Fibroblast of skin of scalp (primary cell): ENCODE results near the gene MADD.

Source experiments
- DNase-seq: peaks from one replicate; pipeline ENCODE4 v3.0.0-alpha.2; 2013

Gene MADD

DNA sequence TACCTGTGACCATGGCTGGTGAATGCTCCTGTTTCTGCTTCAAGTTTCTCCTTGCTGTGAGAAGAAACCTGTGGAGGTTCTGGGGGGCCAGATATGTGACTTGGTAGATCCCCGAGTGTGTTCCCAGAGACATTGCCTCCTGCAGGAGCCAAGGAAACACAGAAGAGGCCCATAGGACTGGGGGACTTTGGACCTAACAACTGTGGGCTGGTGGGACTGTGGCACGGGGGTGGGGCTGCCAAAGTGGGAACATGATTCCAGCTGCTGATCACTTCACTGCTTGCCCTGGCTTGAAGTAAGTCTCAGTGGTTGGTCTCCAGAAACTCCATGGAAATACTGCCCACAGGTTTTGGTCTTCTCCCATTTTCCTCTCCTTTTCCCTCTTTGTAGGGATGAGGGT lies 16.3 kb upstream of the MADD start:
- no peak for DNase-seq

DNA sequence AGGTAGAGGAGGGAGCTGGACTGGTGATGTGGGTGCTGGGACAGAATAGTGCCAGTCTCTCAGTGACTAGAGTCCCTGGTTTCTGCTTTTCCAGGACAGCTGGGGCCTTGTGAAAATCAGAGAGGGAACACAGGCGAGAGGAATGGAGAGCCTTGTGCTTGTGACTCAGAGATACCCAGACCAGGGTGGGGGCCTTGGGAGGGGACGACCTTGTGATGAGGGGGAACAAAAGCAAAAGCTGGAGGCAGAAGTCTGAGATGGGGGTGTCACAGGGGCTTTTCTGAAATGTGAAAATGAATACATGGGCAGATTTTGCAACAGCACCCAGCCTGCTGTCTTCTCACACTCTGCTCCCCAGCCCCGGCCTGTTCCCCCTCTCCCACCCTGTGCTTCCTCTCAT lies 15.5 kb upstream of the MADD start:
- no peak for DNase-seq

DNA sequence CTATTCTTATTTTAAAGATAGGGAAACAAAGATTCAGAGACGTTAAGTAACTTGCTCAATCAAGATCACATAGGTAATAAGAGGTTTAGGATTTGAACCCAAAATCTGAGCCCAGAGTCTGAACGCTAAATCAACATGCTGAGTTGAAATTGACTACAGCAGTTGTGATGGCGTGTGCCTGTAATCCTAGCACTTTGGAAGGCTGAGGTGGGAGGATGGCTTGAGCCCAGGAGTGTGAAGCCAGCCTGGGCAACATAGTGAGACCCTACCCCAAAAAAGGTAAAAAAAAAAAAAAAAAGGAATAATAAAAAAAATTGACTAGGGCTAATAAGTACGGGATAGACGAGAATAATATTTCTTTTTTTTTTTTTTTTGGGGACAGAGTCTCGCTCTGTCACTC lies 13.6 kb upstream of the MADD start:
- DNase-seq = no peak

DNA sequence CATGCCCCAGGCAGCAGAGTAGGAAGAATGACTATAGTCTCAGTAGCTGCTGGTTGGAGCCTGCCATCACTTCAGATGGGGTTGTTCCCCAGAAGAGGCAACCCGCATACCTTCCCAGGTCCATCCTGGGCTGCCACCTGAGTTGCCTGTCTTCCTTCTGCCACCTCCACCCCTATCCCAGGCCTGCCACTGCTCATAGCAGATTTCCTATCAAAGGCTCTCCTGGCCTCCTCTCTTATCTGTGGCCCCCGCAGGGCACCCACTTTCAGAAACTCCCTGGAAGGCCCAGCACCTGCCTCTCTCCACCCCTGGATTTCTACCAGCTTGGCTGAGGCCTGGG lies 12.8 kb upstream of the MADD start:
- DNase-seq = no peak

DNA sequence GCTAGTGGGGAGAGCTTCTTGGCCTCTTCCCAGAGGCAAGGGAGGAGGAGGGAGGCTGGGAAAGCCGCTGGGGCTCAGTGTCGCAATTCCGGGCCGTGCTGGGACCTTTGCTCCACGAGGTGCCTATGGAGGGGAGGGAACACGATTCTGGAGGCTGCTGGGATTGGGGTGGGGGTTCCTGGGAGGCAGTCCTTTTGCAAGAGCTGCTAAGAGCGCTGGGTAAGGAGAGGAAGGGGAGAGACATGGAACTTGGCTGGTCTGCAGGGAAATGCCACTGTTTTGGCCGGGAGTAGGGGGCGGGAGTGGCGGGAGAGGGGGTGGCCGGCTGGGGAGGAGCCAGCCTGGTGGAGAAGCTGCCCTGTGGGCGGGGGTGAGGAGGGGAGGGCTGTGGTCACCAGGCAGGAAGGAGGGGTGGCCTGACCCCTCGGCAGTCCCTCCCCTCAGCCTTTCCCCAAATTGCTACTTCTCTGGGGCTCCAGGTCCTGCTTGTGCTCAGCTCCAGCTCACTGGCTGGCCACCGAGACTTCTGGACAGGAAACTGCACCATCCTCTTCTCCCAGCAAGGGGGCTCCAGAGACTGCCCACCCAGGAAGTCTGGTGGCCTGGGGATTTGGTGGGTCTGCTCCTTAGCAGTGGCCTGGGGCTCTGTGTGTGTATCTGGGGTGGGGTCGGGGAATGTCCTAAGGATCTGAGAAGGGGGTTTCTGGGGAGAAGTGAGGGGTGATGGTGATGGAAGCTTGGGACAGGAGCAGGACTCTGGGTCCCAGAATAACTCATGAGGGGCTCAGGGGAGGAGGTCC lies 12.2 kb upstream of the MADD start, which contains the start of gene NR1H3:
Gene NR1H3 (plus strand): TSS at position 480 of the 800 bp plus-strand sequence. CDS start 1,221 bp downstream, outside the sequence.
- DNase-seq = peak; percentile 55

DNA sequence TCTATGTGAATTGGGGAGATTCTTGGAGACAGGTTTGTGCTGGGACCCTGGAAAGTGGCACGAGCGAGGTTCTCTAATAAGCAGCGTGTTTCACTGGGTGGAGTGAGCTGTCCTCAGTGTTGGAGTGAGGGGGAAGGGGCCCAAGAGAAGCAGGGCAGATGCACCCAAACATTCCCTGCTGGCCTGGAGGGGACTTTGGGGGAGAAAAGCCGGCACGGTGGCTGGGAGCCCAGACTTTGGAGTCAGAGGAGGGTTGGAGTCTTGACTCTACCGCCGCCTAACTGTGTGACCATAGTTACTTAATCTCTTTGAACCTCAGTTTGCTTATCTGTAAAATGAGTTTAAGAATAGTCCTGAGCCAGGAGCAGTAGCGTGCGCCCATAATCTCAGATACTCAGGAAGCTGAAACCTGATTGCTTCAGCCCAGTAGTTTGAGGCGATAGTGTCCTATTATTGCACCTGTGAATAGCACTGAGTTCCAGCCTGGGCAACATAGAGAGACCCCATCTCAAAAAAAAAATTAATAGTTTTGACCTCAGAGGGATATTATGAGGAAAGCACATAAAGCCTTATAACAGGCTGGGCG lies 11.5 kb upstream of the MADD start:
- DNase-seq = no peak

DNA sequence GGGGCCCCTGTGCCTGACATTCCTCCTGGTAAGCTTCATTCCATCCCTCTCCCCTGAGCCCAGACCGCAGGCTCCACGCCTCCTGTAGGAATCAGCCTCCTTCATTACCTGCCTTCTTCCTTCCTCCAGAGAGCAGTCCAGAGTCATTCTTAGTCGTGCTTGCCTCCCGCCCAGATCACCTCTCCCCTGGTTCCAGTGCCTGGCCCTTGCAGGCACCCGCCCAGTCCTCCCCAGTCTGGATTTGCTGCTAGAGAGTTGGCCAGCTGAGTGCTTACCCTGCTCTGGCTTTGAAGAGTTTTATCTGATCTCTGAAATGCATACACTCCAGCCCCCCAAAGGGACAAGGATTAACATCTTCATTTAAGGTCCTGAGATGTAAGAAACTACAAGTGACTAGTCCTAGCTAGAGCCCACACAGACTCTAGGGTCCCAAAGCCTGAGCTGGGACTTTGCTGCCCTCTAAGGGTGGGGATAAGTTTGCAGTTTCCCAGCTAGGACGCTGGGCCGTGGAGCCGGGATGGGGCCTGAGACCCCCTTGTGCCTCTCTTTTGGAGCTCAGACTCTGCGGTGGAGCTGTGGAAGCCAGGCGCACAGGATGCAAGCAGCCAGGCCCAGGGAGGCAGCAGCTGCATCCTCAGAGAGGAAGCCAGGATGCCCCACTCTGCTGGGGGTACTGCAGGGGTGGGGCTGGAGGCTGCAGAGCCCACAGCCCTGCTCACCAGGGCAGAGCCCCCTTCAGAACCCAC lies 10.5 kb upstream of the MADD start:
- peak; percentile 42 for DNase-seq

DNA sequence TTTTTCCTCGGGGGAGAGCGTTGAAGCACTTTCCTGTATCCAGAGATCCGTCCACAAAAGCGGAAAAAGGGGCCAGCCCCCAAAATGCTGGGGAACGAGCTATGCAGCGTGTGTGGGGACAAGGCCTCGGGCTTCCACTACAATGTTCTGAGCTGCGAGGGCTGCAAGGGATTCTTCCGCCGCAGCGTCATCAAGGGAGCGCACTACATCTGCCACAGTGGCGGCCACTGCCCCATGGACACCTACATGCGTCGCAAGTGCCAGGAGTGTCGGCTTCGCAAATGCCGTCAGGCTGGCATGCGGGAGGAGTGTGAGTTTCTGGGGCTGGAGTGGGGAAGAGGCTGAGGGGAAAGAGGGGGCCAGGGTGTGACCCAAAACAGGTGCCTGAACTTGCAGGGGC lies 9.6 kb upstream of the MADD start:
- no peak for DNase-seq

DNA sequence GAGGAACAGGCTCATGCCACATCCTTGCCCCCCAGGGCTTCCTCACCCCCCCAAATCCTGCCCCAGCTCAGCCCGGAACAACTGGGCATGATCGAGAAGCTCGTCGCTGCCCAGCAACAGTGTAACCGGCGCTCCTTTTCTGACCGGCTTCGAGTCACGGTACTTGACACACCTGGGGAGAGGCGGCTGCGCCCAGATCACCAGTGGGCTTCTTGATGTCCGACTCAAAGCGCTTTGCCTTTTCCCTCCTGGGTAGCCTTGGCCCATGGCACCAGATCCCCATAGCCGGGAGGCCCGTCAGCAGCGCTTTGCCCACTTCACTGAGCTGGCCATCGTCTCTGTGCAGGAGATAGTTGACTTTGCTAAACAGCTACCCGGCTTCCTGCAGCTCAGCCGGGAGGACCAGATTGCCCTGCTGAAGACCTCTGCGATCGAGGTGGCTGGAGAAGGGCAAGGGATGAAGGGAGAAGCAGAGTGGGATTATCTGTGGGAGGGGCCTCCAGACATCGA lies 8.6 kb upstream of the MADD start:
- DNase-seq = no peak

DNA sequence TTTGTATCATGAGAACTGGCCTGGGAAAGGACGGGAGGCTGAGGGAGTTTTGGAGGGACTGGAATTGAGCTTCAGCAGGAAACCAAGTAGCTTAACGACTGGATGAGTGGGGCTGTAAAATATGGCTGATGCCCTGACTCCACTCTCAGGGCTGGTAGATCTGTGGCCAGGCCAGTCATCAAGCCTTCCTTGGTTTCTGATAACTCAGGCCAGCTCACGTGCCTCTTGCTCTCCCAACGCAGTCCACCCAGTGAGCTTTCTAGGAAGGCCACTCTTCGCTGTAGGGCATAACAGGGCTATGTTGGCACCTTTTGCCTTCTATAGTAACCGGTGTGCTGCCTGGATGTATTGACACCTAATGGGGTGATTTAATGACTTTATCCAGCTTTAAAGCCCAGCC lies 5.8 kb upstream of the MADD start:
- DNase-seq = no peak

DNA sequence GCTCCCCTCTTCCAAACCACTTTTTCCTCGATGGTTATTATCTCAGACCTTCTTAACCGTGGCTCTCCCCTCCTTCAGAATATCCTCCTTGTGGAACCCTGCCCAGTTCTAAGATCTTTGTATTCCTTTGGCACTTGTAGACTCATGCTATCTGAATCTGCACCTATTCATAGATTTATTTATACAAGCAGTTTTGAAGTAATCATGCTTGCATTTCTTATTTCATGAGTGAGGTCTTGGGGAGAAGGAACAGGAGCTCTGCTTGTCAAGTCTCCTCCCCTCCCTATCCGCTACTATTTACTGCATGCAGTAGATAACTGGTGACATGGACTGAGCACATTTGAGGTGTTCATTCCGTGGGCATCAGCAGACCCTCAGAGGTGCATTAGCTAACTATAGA lies 5.4 kb upstream of the MADD start:
- no peak for DNase-seq

DNA sequence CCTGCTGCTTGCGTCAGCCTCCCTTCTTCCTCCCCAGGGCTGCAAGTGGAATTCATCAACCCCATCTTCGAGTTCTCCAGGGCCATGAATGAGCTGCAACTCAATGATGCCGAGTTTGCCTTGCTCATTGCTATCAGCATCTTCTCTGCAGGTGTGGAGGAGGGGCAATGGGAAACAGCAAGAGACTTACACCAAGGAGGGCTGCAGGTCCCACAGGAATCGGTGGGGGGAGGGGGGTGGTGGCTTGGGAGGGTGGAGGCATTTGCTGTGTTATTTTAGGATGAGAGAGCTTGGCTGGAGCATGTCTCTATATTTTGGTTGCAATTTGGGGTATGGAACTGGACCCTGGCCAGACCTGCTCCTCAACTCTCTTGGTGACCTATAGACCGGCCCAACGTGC lies 2.1 kb upstream of the MADD start:
- no peak for DNase-seq

DNA sequence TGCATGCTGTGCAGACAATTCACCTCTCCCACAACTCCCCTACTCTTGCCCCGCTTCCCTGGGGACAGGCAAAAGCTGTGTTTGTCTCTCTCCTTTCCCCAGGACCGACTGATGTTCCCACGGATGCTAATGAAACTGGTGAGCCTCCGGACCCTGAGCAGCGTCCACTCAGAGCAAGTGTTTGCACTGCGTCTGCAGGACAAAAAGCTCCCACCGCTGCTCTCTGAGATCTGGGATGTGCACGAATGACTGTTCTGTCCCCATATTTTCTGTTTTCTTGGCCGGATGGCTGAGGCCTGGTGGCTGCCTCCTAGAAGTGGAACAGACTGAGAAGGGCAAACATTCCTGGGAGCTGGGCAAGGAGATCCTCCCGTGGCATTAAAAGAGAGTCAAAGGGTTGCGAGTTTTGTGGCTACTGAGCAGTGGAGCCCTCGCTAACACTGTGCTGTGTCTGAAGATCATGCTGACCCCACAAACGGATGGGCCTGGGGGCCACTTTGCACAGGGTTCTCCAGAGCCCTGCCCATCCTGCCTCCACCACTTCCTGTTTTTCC lies 1.4 kb upstream of the MADD start:
- DNase-seq = no peak

DNA sequence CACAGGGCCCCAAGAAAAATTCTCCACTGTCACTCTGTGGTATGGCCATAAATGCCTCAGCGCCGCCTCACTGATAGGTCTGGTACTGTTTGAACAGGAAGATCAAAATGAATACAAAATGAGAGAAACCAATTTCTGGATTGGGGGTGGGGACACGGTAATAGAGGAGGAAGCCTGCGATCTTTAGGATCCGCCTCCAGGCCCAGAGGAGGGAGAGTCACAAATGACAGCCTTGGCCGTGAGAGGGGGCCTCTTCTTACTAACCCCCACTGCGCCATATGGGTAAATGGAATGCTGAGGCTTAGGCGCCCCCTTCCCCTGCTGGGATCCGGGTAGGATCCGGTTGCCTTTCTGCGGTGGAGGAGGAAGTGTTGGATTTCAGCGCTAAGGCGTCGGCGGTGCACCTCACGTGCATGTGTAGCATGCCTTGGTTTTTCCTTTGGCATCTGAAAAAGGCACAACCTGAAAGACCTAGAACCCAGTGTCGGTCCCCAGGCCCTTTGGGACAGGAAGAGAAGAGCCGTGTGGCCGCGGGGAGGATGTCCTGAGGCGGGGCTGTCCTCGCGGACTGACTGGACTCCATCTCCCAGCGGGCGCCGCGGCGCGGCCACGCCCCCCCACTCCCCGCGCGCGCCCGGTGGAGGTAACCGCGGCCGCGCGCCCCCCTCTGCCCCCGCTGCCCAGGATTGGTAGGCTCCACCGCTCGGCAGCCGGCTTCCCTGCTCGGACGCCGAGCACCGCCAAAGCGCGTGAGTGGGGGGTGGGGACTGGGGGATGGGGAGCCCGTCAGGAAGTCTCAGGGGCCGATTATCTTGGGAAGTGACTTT lies 718 bp upstream of the MADD start:
- peak; percentile 91 for DNase-seq

DNA sequence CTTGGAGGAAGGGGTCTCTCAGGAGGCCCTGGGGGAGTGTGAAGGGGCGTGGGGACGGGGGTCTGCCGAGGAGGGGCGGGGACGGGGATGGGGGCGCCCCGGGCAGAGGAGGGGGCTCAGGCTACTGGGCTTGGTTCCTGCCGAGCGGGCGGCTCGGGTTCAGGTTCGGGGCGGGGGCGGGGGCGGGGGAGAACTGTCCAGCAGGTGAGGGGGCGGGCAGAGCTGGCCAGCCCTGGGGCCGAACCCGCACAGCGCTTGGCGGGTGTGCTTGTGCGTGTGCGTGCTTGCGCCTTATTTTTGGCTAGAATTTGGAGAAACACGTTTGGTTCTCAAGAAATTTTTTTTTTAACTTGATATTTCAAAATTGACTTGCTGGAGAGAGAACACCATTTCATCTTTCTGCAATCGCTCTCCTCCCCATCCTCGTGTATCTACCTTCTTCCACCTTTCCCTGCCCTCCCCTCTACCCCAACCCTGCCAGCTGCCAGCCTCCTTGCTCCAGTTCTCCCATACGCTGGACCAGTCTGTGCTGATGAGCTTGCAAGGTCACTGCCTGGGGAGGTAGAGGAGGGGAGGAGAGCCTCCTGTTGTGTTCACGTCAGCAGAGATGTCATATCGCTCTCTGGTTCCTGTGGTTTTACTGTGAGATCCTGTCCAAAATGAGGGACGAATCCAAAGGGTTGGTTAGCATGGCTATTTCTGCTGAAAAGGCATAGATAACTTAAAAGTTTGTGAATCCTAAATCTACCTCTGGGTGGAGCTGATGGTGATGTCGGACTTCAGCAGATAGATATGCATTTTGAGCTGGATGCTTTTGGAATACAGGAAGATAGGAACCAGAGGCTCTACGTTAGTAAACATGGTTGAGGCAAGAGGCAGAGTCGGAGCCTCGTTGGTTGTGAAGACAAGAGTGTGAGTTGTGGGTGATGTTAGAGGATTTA lies 668 bp downstream of the MADD start:
- DNase-seq = peak; percentile 58

DNA sequence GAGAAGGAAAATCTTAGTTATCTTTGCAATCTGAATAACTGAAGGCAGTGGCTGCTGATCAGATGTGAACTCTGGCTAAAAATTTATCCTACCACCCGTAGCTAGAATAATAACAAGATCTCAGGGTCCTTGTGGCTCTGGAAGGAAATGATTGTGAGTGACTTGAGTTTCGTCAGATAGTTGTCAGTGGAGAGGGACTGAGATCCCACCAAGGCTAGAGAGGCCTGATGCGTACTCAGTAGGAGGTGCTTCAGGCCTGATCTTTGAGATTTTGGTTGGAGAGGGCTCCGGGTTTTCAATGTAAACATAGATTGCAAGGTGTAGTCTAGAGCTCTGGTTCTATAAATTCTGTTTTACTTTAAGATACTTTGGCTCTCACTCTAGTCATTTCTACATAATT lies 1.4 kb downstream of the MADD start:
- no peak for DNase-seq

DNA sequence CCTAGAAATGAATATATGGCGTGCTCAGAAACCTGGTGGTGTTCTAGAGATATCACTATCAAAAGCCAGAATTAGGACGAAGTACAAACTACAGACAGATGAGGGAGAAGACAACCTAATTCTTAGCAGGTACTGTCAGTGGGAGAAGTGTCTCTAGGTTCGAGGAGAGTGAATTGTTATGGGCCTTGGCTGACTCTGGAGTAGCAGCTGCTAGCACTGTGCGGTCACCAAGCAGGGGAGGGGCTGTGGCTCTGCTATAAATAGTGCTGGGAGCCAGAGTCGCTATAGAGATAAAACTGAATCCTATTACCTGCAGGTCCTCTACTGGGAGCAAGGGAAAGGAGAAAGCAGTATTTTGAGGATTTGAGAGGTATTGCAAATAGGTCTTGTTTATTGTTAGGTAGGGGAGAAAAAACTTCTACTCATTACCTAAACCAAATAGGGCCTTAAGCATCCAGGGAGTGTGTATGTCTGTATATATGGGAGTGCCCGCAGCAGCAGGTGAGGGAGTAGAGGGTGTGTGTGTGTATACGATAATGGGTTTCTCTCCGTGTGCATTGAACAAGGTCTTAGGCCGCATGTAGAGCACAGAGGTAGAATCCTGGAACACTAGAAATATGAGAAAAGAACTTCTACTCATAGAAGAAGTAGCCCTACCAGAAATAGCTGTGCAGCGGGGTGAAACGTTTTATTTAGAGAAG lies 2.2 kb downstream of the MADD start:
- no peak for DNase-seq

DNA sequence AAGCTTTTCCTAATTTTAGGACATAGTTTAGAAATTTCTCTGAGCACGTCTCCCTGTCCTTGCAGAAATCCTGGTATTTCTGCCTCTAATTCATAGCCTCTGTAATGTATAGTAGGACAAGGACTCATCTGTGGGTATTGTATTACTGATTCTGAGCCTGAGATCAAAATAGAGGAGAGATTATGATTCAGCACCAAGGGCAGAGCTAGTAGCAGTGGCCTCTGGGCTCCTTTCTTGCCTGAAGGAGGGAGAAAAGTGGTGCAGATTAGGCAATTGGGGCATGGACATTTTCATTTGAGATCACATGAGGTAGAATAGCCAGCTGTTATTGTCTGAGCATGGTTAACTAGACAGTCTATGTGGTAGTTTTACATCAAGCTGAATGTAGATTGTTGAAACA lies 2.8 kb downstream of the MADD start:
- DNase-seq = no peak

DNA sequence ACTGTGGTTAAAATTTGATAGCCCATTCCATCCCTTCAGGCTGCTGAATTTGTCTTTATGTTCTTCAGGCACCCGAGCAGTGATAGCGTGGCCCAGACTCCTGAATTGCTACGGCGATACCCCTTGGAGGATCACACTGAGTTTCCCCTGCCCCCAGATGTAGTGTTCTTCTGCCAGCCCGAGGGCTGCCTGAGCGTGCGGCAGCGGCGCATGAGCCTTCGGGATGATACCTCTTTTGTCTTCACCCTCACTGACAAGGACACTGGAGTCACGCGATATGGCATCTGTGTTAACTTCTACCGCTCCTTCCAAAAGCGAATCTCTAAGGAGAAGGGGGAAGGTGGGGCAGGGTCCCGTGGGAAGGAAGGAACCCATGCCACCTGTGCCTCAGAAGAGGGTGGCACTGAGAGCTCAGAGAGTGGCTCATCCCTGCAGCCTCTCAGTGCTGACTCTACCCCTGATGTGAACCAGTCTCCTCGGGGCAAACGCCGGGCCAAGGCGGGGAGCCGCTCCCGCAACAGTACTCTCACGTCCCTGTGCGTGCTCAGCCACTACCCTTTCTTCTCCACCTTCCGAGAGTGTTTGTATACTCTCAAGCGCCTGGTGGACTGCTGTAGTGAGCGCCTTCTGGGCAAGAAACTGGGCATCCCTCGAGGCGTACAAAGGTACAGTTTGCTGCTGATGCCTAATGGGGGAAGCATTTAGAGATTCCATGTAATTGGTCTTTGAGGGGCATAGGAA lies 4.7 kb downstream of the MADD start:
- no peak for DNase-seq

DNA sequence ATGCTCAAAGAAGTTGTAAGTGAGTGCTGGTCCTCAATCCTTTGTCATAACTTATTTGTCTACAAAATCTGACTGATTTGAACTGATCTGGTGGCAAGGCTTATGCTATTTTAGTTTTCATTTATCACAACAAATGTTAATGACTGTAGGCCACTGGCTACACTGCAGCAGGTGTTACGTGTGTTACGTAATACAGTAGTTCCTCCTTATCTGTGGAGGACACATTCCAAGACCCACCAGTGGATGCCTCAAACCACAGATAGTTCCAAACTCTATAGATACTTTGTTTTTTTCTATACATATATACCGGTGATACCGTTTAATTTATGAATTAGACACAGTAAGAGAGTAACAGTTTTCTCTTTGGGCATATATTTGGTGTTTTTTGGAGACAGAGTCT lies 7.0 kb downstream of the MADD start:
- no peak for DNase-seq
